GM12892 (cell line): ENCODE measurements around the gene GGT7.

Experiments
- POLR2A ChIP-seq: IDR thresholded peaks from 2 replicates; pipeline ENCODE4 v1.6.1; 2011; ENCODE audit warnings: low read depth, low read length, control low read depth
- POLR2AphosphoS5 ChIP-seq: IDR thresholded peaks from 2 replicates; pipeline ENCODE4 v1.6.1; 2011; ENCODE audit warnings: low read depth, low read length, control low read depth
- TAF1 ChIP-seq: IDR thresholded peaks from 2 replicates; pipeline ENCODE4 v1.6.1; 2011; ENCODE audit warnings: low read depth, mild to moderate bottlenecking, control low read depth, low read length, borderline replicate concordance

DNA sequence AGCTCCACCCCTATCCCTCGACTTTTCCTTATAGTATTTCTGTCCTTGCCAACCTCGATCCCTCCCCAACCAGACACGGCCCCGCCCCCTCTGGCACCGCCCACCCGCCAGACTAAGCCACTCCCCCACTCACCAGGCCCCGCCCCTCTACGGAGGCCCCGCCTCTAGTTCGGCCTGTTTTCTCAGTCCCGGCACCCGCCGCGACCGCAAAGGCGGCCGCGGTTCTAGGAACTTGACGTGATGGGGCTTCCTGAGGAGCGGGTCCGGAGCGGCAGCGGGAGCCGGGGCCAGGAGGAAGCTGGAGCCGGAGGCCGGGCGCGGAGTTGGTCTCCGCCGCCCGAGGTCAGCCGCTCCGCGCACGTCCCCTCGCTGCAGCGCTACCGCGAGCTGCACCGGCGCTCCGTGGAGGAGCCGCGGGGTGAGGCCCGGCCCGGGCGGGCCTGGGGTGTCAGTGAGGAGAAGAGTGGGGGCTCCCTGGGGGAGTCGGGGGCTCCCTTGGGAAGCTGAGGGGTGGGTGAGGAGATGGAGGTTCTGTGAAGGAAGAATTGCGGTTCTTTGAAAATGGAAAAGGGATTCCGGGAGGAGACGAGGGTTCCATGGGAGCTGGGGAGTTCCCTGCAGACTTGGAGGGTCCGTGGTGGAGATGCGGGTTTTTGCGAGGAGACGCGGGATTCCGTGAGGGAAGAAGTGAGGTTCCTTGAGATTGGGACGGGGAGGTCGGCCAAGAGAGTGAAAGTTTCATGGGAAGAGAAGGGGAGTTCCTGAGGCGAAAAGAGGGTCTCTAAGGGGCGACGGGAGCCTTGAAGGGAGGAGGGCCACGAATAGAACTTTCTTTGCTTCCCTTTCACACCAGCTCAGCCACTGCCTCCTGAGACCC is 4.0 kb upstream of the GGT7 start, which contains the start of gene ACSS2:
- TF ChIP-seq TAF1, result no peak
- no peak for TF ChIP-seq POLR2AphosphoS5
- TF ChIP-seq POLR2A, result no peak
